Liver (tissue), 2 donors: ENCODE measurements around the gene HOXA7.

Source experiments
- CTCF ChIP-seq: fragments of 150-350 bp; IDR thresholded peaks from 2 replicates; pipeline ENCODE4 v1.5.1; 2017; ENCODE audit warnings: improper control_type of control experiment, low read depth, low read length; ENCODE audit not compliant: missing input control
- TF ChIP-seq, protein P1 (sequence below): IDR thresholded peaks from 2 replicates; pipeline ENCODE4 v1.6.1; 2016; ENCODE audit warnings: antibody characterized with exemption, mild to moderate bottlenecking
- donor health status: healthy.

- TF ChIP-seq CTCF, result no peak
- TF ChIP-seq, protein P1, sequence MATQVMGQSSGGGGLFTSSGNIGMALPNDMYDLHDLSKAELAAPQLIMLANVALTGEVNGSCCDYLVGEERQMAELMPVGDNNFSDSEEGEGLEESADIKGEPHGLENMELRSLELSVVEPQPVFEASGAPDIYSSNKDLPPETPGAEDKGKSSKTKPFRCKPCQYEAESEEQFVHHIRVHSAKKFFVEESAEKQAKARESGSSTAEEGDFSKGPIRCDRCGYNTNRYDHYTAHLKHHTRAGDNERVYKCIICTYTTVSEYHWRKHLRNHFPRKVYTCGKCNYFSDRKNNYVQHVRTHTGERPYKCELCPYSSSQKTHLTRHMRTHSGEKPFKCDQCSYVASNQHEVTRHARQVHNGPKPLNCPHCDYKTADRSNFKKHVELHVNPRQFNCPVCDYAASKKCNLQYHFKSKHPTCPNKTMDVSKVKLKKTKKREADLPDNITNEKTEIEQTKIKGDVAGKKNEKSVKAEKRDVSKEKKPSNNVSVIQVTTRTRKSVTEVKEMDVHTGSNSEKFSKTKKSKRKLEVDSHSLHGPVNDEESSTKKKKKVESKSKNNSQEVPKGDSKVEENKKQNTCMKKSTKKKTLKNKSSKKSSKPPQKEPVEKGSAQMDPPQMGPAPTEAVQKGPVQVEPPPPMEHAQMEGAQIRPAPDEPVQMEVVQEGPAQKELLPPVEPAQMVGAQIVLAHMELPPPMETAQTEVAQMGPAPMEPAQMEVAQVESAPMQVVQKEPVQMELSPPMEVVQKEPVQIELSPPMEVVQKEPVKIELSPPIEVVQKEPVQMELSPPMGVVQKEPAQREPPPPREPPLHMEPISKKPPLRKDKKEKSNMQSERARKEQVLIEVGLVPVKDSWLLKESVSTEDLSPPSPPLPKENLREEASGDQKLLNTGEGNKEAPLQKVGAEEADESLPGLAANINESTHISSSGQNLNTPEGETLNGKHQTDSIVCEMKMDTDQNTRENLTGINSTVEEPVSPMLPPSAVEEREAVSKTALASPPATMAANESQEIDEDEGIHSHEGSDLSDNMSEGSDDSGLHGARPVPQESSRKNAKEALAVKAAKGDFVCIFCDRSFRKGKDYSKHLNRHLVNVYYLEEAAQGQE, result no peak
Observed at GRCh38 chr7:27122077-27122910, 34.2 kb downstream of the HOXA7 start.
